Adipose tissue (tissue), 3 donors: ENCODE measurements around the gene PARP15. TPM values are rescaled to one million over a fixed set of nuclear protein-coding genes. Genes with fewer than 3 reads are reported as not detected.

Experiments
- H3K27ac ChIP-seq: one replicate; pipeline ENCODE4 v1.5.1; 2013; ENCODE audit warnings: low read depth, low read length
- WGBS, 3 donors: extraction: QIAGEN DNeasy Blood & Tissue Kit; methylation state at CpG; one replicate each; pipeline ENCODE4 v1.1.7; 2013; 5-methylcytosine and 5-hydroxymethylcytosine counted together
- polyA plus RNA-seq, 3 donors: library from polyadenylated mRNA; stranded (reverse); fragments of 200-250 nt; gene quantifications; one replicate each; pipeline ENCODE4 v1.2.3, GENCODE V29; 2013
- donor health status: healthy with polysubstance abuse.
- donor health status: Bipolar disorder and iron deficiency.
- donor health status: healthy.

The PARP15 gene
- polyA plus RNA-seq, 3 donors, result 0.61 to 1.2 (median 0.79) TPM

DNA sequence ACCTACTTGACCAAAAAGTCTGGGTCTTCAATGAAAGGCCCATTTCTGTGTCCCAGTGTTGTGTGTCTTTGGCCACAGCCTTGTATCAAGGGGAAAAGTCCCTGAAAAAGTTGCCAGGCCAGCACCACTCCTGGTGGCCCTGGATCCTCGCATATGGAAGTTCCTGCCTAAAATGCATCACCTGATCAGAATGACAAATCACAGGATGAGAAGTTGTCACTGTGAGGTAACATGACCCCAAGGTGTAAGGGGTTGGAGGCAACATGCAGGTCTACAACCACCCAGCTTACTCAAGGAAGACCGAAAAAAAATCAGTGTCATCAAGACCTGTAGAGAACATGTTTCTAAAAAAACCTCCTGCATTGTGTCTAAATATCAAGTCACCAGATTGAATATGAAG lies 25.6 kb downstream of the PARP15 start:
- 85 to 88% (median 86%) methylated on average over 2 of the region's 2 CpGs for WGBS, 3 donors
- no peak overlapping the region for H3K27ac ChIP-seq

DNA sequence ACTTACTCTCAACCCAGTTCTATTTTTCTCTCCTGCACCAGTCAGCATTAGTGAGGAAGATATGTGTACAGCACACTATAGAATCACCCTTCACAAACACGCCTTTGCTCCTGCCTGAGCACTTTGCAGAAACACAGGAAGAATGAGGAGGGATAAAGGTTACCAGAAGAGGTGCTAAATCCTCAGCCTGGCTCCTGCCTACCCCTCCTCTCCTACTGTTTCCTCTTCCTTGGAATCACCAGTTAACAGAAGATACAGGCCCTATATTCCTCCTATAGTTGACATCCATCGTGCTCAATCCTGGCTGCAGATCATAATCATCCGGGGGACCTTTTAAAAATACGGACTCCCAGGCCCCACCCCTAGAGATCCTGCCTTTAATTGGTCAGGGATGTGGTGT lies 28.9 kb downstream of the PARP15 start:
- WGBS, 3 donors, result 57 to 78% (median 63%) methylated on average over 4 of the region's 4 CpGs
- H3K27ac ChIP-seq, result no peak overlapping the region

DNA sequence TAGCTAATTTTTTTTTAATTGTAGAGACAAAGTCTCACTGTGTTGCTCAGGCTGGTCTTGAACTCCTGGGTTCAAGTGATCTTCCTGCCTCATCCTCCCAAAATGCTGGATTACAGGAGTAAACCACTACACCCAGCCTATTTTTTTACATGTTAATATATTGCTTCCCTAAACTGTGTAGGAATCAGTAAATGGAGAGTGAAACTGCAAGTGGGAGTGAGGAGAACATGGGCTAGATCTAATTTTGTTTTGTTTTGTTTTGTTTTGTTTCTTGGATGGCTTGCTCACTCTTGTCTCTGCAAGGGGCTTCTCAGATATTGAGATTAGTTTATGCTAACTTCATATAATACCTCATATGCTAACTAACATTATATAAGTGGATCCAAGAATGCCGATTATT lies 31.5 kb downstream of the PARP15 start:
- 87 to 100% (median 92%) methylated on average over 1 of the region's 1 CpG for WGBS, 3 donors

DNA sequence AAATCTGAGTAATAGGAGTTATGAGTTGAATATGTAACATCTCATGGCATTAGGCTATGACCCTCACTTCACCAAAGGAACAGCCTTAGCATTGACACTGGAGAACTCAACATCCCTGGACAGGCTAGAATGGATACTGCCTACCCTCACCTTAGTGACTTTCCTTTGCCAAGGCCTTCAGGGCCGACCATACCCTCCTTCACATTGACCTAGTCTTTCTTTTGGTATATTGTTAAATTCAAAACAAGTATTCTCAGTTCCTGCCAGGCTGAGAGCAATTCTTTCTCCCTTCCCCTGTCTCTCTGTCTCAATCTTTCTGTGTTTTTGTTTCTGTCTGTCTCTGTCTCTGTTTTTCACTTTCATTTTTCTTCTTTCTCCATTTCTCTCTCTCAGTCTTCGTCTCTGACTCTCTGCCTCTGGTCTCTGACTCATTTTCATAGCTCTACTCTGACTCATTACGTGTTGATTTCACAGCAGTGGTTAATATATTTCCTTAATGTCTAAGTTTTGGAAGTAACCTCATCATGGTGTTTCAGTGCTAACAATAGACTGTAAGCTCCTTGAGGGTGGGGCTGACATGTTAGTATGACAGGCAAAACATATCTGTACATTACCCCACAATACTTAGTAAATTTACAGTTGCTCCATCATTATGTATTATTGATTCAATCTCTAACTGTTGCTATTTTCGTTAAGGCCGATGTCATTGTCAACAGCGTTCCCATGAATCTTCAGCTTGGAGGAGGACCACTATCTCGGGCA lies 32.5 kb downstream of the PARP15 start:
- WGBS, 3 donors, result 82 to 83% (median 82%) methylated on average over 7 of the region's 7 CpGs
- H3K27ac ChIP-seq, result no peak overlapping the region

More for the DNA sequence above, 31.5 kb downstream of the PARP15 start:
- H3K27ac ChIP-seq, result no peak overlapping the region

DNA sequence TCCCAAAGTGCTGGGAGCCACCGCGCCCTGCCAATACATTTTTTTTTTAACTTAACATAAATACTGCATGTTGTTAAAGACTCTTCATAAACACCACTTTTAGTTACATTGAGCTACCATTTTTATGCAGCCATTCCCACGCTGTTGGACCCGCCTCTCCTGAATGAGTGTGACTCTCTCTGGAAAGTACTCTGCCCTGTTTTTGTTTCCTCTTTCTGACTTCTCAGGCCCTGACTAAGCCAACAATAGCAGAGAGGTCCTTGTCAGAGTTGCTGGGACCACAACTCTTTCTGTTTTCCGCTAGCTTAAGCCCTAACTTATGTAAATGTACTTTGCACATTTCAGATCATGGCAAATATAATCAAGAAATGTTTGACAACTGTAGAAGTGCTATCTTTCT lies 35.2 kb downstream of the PARP15 start:
- no peak overlapping the region for H3K27ac ChIP-seq
- 86 to 98% (median 95%) methylated on average over 5 of the region's 5 CpGs for WGBS, 3 donors

DNA sequence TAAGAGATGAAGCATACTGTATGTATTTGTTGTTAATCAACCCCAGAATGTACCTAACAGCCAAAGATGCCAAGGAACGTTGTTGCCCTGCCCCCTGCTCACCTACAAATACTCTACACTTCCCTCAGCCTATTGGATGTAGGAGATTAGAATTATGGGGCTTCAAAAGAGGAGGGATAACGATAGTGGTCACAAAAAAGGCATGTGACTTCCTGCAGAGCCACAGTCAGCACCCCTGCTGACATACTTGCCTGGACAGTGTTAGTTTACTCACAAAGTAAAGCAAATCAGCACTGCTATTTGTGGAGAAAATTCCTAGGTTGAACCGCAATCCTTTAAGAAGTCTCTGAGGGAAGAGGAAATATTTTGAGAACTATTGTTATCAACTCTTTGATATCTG lies 37.9 kb downstream of the PARP15 start:
- no peak overlapping the region for H3K27ac ChIP-seq
- WGBS, 3 donors, result 43 to 60% (median 52%) methylated on average over 3 of the region's 3 CpGs

DNA sequence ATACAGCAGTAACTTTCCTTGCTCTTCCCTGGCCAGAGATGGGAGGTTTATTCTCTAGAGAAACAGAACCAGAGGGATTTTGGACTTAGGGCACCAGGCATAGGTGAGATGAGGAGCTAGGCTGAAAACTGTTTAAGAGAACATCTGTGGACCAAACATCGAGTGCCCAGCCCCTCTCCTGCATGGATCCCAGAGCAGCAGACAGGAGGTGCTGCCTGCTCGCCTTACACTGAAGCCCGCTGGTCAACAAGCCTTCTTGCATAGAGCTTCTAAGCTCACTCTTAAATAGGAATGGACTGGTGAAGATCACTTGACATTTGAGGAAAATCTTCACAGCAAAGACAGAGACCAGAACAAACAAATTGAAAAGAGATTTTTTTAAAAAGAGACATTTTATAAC lies 41.2 kb downstream of the PARP15 start:
- WGBS, 3 donors, result 67 to 75% (median 70%) methylated on average over 3 of the region's 3 CpGs
- no peak overlapping the region for H3K27ac ChIP-seq

DNA sequence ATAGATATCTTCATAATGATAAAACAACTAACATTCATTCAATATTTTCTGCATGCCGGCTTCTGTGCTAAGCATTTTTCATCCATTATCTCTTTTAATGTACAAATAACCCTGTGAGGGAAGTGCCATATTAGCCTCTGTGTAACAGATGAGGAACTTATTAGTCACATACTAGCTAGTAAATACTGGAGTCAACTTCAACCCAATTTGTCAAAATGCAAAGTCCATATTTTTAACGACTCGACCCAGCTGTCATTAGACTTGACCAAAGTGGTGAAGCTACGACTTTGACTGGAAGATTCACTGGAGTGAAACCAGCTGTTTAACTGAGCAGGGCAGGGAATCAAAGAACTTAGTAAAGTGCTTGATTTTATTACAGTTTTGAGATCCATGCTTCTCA lies 41.6 kb downstream of the PARP15 start:
- WGBS, 3 donors, result 46 to 60% (median 58%) methylated on average over 4 of the region's 4 CpGs

DNA sequence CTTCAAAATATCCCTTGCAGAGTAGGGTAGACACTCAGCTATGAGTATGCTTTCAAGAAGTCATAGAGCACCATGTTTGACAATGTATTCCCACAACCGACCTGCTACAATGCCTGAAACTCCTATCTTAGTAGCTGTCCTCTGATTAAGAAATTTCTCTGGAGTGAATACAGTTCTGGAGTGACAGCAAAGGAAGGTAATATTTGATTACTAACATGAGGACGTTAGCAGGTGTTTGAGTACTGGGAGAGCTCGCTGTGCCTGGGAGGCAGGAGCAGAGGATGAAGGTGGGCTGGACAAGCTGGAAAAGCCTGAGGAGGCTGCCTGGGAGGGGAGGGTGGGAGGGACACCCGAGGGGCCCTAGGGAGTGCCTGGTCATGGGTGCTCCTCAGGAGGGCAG lies 42.9 kb downstream of the PARP15 start:
- H3K27ac ChIP-seq, result no peak overlapping the region
- WGBS, 3 donors, result 35 to 79% (median 78%) methylated on average over 4 of the region's 4 CpGs

More for the DNA sequence above, 41.6 kb downstream of the PARP15 start:
- no peak overlapping the region for H3K27ac ChIP-seq

DNA sequence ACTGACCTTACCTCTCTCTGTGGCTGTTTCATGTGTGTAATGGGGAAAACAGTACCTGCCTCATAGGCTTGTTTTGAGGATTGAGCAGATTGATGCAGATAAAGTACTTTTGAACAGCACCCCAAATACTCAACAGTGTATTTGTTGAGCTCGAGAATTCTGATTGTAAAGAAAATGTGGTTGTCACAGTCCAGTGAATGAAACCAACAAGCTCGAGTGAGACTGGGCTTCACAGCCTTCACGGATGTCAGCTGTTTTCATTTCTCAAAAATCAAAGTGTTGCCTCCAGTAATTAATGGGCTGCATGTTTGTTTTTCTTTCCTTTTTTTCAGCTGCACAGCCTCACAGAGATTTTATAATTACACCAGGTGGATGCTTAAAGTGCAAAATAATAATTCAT lies 43.7 kb downstream of the PARP15 start:
- WGBS, 3 donors, result 40 to 71% (median 60%) methylated on average over 3 of the region's 3 CpGs
- no peak overlapping the region for H3K27ac ChIP-seq

DNA sequence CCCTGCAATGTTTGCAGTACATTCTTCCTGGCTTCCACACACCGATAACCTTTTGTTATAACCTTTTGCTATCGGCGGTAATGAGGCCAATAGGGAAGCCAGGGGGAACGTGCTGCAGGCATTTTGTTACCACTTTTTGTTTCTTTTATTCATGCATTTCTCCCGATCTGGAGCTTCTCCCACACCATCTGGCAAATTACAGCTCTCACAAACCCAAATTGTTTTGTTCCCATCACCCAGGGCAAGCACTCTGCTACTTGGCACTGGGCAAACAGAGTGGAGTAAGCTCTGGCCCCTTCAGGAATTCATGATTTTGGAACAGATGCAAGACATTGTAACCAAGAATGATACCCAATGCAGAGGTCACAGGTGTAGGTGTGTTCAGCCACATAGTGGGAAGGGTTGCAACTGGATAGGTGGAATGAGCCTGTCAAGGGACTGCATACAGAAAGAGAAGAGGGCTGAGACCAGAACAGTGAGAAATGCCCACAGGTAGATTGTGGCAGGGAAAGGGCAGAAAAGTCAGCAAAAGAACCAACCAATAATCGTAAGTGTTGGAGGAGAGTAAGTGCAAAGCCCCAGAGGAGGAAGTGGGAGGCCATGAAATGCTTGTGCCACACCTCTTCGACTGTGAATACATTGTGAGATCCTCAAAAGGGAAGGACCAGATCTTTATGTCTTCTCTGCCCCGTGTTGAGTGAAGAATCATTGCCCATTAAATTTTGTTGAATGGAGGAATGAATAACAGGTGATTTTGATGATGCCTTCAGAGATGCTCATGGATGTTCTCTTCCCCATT lies 45.8 kb downstream of the PARP15 start:
- 80 to 84% (median 81%) methylated on average over 8 of the region's 8 CpGs for WGBS, 3 donors

DNA sequence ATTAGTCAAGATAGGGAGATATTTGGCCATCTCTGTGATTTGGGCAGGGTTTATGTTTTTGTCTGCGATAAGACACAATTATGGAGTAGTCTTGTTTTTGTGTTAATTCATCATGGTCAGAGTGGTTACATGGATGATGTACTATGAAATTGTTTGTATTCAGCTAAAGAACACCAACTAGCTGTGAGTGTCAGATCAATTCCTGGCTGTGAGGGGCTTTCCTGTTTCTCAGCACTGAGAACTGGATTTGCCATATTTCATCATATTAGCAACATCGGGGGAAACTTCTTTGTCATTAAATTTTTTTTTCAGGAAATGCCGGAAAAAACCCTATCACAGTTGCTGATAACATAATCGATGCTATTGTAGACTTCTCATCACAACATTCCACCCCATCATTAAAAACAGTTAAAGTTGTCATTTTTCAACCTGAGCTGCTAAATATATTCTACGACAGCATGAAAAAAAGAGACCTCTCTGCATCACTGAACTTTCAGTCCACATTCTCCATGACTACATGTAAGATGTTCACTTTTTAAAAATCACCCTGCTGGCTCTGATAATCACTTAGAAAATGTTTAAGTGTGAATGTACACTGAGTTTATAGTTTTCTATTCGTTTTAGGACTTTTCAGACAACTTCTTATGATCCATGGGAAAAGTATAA lies 49.2 kb downstream of the PARP15 start:
- WGBS, 3 donors, result 42 to 78% (median 74%) methylated on average over 6 of the region's 6 CpGs
- H3K27ac ChIP-seq, result no peak overlapping the region

More for the DNA sequence above, 45.8 kb downstream of the PARP15 start:
- H3K27ac ChIP-seq, result no peak overlapping the region

DNA sequence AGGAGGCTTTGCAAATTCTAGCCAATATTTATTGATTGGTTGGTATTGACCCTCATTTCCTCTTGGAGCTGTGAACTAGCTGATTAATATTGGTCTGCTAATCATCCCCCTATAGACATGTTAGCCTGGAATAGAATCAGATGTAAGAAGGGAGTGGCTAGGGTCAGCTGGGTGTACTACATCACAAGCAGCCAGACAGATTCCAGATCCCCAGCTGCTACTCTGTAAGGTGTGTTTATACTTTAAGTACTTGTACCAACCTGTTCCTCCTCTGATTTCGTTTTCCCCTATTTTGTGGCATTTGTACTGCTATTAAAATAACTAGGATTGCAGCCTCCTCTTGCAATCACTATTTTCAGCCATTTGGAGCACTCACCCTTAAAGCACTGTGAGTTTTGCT lies 49.9 kb downstream of the PARP15 start:
- H3K27ac ChIP-seq, result no peak overlapping the region
- WGBS, 3 donors, result 36 to 47% (median 38%) methylated on average over 1 of the region's 1 CpG

DNA sequence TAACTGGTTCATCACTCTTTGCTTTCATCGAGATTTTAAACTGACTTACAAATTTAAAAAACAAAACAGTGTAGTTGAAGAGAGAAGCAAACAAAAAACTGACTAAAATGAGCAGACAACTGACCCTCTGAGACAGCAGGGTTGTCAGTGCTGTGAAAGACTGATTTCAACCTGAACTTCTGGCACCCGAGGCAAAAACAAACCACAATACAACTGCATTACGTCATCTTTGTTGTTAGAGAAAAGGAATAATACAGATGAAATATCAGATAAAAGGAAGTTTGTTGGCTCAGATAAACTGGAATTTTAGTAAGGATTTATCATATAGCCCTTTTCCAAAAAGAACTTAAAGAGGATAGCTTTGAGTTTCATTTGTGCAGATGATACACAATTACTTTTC lies 51.1 kb downstream of the PARP15 start:
- H3K27ac ChIP-seq, result no peak overlapping the region
- WGBS, 3 donors, result 39 to 62% (median 44%) methylated on average over 3 of the region's 3 CpGs

DNA sequence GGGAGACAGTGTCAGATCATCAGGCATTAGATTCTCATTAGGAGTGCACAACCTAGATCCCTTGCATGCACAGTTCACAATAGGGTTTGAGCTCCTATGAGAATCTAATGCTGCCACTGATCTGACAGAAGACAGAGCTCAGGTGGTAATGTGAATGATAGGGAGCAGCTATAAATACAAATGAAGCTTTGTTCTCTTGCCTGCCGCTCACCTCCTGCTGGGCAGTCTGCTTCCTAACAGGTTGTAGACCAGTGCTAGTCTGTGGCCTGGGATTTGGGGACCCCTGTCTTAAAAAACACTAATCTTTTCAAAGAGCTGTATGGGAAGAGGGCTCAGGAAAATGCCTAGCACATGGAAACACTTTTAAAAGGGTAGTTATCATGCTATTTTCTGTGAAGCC lies 52.3 kb downstream of the PARP15 start:
- WGBS, 3 donors, result 91 to 97% (median 96%) methylated on average over 1 of the region's 1 CpG
- no peak overlapping the region for H3K27ac ChIP-seq

DNA sequence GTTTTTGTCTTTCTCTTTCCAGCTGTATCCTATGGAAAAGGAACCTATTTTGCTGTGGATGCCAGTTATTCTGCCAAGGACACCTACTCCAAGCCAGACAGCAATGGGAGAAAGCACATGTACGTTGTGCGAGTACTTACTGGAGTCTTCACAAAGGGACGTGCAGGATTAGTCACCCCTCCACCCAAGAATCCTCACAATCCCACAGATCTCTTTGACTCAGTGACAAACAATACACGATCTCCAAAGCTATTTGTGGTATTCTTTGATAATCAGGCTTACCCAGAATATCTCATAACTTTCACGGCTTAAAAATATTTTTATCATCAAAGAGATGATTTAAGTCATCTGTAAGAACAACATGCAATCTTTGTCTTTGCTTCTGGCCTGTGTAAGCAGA lies 58.3 kb downstream of the PARP15 start:
- WGBS, 3 donors, result 69 to 78% (median 76%) methylated on average over 5 of the region's 5 CpGs
- H3K27ac ChIP-seq, result no peak overlapping the region

DNA sequence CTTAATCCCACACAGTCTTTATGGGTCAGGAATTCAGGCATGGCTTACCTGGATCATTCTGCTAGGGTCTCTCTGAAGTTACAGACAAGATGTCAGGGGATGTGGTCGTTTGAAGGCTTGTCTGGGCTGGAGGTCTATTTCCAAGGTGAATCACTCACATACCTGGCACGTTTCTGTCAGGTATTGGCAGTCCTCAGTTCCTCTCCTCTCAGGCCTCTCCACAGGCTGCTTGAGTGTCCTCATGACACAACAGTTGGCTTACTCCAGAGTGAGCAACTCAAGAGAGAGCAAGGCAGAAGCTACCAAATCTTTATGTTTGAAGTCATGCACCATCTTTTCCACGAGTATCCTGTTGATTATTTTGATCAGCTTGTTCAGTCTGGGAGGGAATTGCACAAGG lies 59.2 kb downstream of the PARP15 start:
- whole genome bisulfite sequencing, 3 donors, result 44 to 61% (median 59%) methylated on average over 3 of the region's 3 CpGs
- no peak overlapping the region for H3K27ac ChIP-seq

DNA sequence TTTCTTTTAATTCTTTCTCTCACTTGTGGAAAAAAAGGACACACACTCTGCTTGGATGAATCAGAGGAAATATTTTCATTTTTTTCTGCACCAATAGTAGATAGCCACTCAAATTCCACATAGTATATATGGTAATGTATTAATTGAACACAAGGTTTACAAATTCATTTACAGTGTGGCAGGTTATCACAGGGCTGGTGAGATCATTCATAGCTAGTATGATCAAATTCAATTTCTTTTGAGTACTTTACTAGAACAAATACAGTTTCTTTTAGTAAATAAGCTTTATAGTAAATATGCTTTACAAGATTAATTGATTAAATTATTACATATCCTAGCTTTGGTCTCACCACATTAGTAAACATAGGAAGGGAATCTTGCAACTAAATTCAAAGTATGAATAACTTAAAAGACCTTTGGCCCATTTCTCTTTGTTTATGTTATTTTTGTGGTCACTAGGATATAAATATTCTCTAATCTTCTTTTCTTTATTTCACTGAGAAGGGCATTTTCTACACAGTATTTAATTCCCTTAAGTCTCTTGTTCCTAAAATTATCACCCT lies 63.1 kb downstream of the PARP15 start:
- no peak overlapping the region for H3K27ac ChIP-seq

DNA sequence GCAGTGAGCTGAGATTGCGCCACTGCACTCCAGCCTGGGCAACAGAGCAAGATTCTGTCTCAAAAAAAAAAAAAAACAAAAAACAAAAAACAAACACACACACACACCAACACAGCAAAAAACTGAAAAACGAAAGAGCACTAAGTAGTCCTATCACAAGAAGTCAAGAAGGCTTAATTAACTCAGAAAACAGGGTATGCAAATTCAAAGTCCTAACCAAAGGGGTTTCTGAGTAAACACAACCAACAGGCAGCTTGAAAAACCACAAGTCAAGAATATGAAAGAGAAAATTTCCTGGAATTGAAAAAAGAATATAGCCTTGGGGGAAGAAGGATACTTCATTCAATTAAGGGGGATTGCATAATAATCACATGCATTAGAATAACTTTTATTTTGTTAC lies 65.5 kb downstream of the PARP15 start:
- 81 to 86% (median 86%) methylated on average over 2 of the region's 2 CpGs for WGBS, 3 donors
- no peak overlapping the region for H3K27ac ChIP-seq
